ENCODE results near the gene BICD1. TPM values are rescaled to one million over a fixed set of nuclear protein-coding genes. Genes with fewer than 3 reads are reported as not detected.
A peak's percentile ranks its signal among the peaks of the same experiment; 100 is the strongest.

The BICD1 gene
- polyA plus RNA-seq, 1 experiment: 20.1 TPM

- ChIA-PET POLR2A (no interaction called here), CTCF (interaction anchor here (1.2 kb wide), 1 partner anchor 270 kb away, joined by 4 read pairs; no protein-coding TSS in a partner anchor)
- no peak for DNase-seq (ENCODE audit: low read depth, low spot score)
- peaks cover 28% of the 10 kb centered on the region for H3K27me3 ChIP-seq (ENCODE audit: control insufficient read depth, insufficient read depth, low read length)
- H3K4me3 ChIP-seq (ENCODE audit: low read depth, low read length): no peak overlapping the region
- no peak overlapping the region for H3K27ac ChIP-seq (ENCODE audit: low read depth, low read length)
- H3K9me3 ChIP-seq (ENCODE audit: control insufficient read depth, insufficient read depth, low read length): no peaks in the 10 kb centered on the region
- no peak for TF ChIP-seq CTCF (IDR thresholded peaks at IDR 0.05; ENCODE audit: low read depth, low read length)
These were observed 291.5 kb downstream of the BICD1 start for GRCh38 chr12:32398181-32398580.

GRCh38 chr12:32398816-32399369 is 292.2 kb downstream of the BICD1 start:
- DNase-seq (ENCODE audit: low read depth, low spot score): no peak
- ChIA-PET POLR2A (no interaction called here), CTCF (interaction anchor here (1.2 kb wide), 1 partner anchor 269 kb away, joined by 4 read pairs; no protein-coding TSS in a partner anchor)
- H3K27ac ChIP-seq (ENCODE audit: low read depth, low read length): no peak overlapping the region
- no peak for TF ChIP-seq CTCF (IDR thresholded peaks at IDR 0.05; ENCODE audit: low read depth, low read length)
- peaks cover 31% of the 10 kb centered on the region for H3K27me3 ChIP-seq (ENCODE audit: control insufficient read depth, insufficient read depth, low read length)
- H3K9me3 ChIP-seq (ENCODE audit: control insufficient read depth, insufficient read depth, low read length): no peaks in the 10 kb centered on the region
- peak overlapping the region; percentile 67 for H3K4me3 ChIP-seq (ENCODE audit: low read depth, low read length)

- H3K27ac ChIP-seq (ENCODE audit: low read depth, low read length): no peak within 1 kb of the TSS
- peak; percentile 13 for DNase-seq (ENCODE audit: low read depth, low spot score)
- peak within 1 kb of the TSS; percentile 67 for H3K4me3 ChIP-seq (ENCODE audit: low read depth, low read length)
- no peaks in the 10 kb centered on the region for H3K9me3 ChIP-seq (ENCODE audit: control insufficient read depth, insufficient read depth, low read length)
- CTCF ChIA-PET: interaction anchor here (1.2 kb wide), 2 partner anchors 63 to 268 kb away, joined by 3 to 4 read pairs; no protein-coding TSS in a partner anchor
- H3K27me3 ChIP-seq (ENCODE audit: control insufficient read depth, insufficient read depth, low read length): peaks cover 35% of the 10 kb centered on the region
- POLR2A ChIA-PET: no interaction called here
- TF ChIP-seq CTCF (IDR thresholded peaks at IDR 0.05; ENCODE audit: low read depth, low read length): peak; percentile 34
These were observed 292.9 kb downstream of the BICD1 start, which contains the start of gene FGD4 for GRCh38 chr12:32399370-32400113. TSS of gene FGD4 (plus strand) at chr12:32399558.

- Histone ChIP-seq H3K9me3 (ENCODE audit: control insufficient read depth, insufficient read depth, low read length) (no peaks in the 10 kb centered on the region), H3K4me3 (ENCODE audit: low read depth, low read length) (peak overlapping the region; percentile 67), H3K27ac (ENCODE audit: low read depth, low read length) (no peak overlapping the region), H3K27me3 (ENCODE audit: control insufficient read depth, insufficient read depth, low read length) (peaks cover 35% of the 10 kb centered on the region)
- POLR2A ChIA-PET: no interaction called here
- no peak for TF ChIP-seq CTCF (IDR thresholded peaks at IDR 0.05; ENCODE audit: low read depth, low read length)
- CTCF ChIA-PET: interaction anchor here (0.6 to 1.2 kb wide), 3 partner anchors 34 to 257 kb away, joined by 3 read pairs; no protein-coding TSS in a partner anchor
- DNase-seq (ENCODE audit: low read depth, low spot score): no peak
These were observed 293.5 kb downstream of the BICD1 start for GRCh38 chr12:32400114-32400672.

- DNase-seq (ENCODE audit: low read depth, low spot score): no peak
- H3K9me3 ChIP-seq (ENCODE audit: control insufficient read depth, insufficient read depth, low read length): no peaks in the 10 kb centered on the region
- ChIA-PET CTCF (interaction anchor here (0.6 to 1.2 kb wide), 3 partner anchors 35 to 257 kb away, joined by 3 read pairs; no protein-coding TSS in a partner anchor), POLR2A (no interaction called here)
- peaks cover 35% of the 10 kb centered on the region for H3K27me3 ChIP-seq (ENCODE audit: control insufficient read depth, insufficient read depth, low read length)
- no peak overlapping the region for H3K27ac ChIP-seq (ENCODE audit: low read depth, low read length)
- TF ChIP-seq CTCF (IDR thresholded peaks at IDR 0.05; ENCODE audit: low read depth, low read length): no peak
- no peak overlapping the region for H3K4me3 ChIP-seq (ENCODE audit: low read depth, low read length)
These were observed 294.2 kb downstream of the BICD1 start for GRCh38 chr12:32400866-32401265.
